ENCODE results near the gene SGSM1. TPM values are rescaled to one million over a fixed set of nuclear protein-coding genes. Genes with fewer than 3 reads are reported as not detected.

Gene SGSM1
- total and polyA plus RNA-seq, 2 donors from 2014 or later: 3.6 to 4.7 TPM

DNA sequence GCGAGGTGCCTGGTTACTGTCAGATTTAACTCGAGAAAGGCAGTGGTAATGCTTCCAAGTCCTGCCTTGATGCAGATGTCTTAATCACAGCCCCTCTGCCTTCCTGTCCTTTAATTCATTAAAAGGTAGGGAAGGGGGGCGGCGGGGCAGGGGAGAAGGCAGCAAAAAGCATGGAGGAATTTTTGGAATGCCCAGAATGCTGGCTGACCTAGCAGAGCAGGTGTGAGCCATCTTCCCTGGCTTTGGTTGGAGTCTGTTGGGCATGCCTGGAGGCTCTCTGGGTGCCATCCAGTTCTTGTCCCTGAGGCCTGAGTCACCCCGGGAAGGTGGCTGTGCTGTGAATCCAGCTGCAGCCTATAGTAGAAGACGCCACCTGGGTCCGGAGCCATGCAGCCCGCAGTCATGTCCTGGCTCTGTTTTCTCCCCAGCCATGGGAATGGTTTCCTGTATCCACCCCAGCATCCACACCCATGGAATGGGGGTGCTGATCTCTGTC, 162.1 kb downstream of the SGSM1 start:
- Histone ChIP-seq H3K27ac (ENCODE audit: low read depth in 2 of 2, low read length in 2 of 2) (peak overlapping the region in 1 of 2 donors; percentile 3), H3K4me1 (ENCODE audit: control insufficient read depth in 2 of 3, insufficient read depth in 2 of 3, low read depth in 1 of 3, low read length in 3 of 3) (peaks cover 0 to 22% (median 16%) of the 10 kb centered on the region in 3 donors), H3K36me3 (ENCODE audit: control insufficient read depth in 2 of 3, insufficient read depth in 3 of 3, low read length in 3 of 3) (no peaks in the 10 kb centered on the region), H3K9ac (ENCODE audit: low read length in 3 of 3) (no peak overlapping the region), H3K27me3 (ENCODE audit: control insufficient read depth, insufficient read depth, low read length) (no peaks in the 10 kb centered on the region), H3K4me3 (ENCODE audit: low read length in 3 of 3) (no peak overlapping the region), H3K9me3 (ENCODE audit: control insufficient read depth in 2 of 3, insufficient read depth in 1 of 3, low read length in 3 of 3) (no peaks in the 10 kb centered on the region)
- no peak for TF ChIP-seq CTCF (IDR thresholded peaks at IDR 0.05; ENCODE audit: borderline replicate concordance, extremely low read depth, insufficient read depth)
- no peak for FAIRE-seq
- peak in 1 of 5 donors; percentile 31 for DNase-seq
- intact Hi-C loops (cut with DNase I): no loop called here

DNA sequence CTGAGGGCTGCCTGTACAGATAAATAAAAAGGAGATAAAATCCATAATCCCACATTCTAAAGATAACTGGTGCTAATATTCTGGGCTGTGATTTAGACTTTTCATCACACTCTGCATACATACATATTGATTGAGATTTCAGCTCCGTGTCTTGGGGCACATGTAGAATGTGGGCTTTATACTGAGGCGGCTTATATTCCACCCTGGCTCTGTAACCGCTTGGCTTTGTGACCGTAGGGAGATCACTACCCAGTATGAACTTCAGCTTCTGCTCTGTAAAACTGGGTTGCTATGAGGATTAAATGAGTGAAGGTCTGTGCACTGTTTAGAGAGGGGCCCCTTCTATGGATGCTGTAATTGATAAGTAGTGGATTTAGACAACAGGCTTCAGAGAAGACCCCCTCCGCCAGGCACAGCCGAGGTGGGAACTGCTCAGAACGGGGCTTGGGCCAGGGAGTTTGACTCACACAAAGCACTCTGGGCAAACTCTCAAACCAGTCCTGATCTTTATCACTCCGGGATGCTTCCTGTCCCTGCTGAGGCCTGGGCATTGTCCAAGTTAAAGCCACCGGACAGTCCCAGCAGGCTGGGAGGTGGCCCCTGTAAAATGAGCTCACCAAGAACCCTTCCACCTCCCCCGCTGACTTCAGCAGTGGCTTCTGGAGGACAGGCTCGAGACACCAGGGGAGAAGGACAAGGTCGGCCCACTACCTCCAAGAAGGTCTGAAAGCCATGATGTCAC, 163.7 kb downstream of the SGSM1 start:
- H3K36me3 ChIP-seq (ENCODE audit: control insufficient read depth in 2 of 3, insufficient read depth in 3 of 3, low read length in 3 of 3): no peaks in the 10 kb centered on the region
- H3K9ac ChIP-seq (ENCODE audit: low read length in 3 of 3): no peak overlapping the region
- DNase-seq: peak in 1 of 5 donors; percentile 55
- no peaks in the 10 kb centered on the region for H3K9me3 ChIP-seq (ENCODE audit: control insufficient read depth in 2 of 3, insufficient read depth in 1 of 3, low read length in 3 of 3)
- intact Hi-C loops (cut with DNase I): no loop called here
- H3K4me1 ChIP-seq (ENCODE audit: control insufficient read depth in 2 of 3, insufficient read depth in 2 of 3, low read depth in 1 of 3, low read length in 3 of 3): peaks cover 0 to 22% (median 14%) of the 10 kb centered on the region in 3 donors
- no peaks in the 10 kb centered on the region for H3K27me3 ChIP-seq (ENCODE audit: control insufficient read depth, insufficient read depth, low read length)
- peak overlapping the region; percentile 45 to 63 for H3K27ac ChIP-seq (ENCODE audit: low read depth in 2 of 2, low read length in 2 of 2)
- no peak for TF ChIP-seq CTCF (IDR thresholded peaks at IDR 0.05; ENCODE audit: borderline replicate concordance, extremely low read depth, insufficient read depth)
- FAIRE-seq: no peak
- H3K4me3 ChIP-seq (ENCODE audit: low read length in 3 of 3): no peak overlapping the region

- intact Hi-C loops (cut with DNase I): no loop called here
- Histone ChIP-seq H3K36me3 (ENCODE audit: control insufficient read depth in 2 of 3, insufficient read depth in 3 of 3, low read length in 3 of 3) (no peaks in the 10 kb centered on the region), H3K9me3 (ENCODE audit: control insufficient read depth in 2 of 3, insufficient read depth in 1 of 3, low read length in 3 of 3) (no peaks in the 10 kb centered on the region), H3K4me1 (ENCODE audit: control insufficient read depth in 2 of 3, insufficient read depth in 2 of 3, low read depth in 1 of 3, low read length in 3 of 3) (peaks cover 0 to 21% (median 7%) of the 10 kb centered on the region in 3 donors), H3K4me3 (ENCODE audit: low read length in 3 of 3) (no peak overlapping the region), H3K9ac (ENCODE audit: low read length in 3 of 3) (no peak overlapping the region), H3K27ac (ENCODE audit: low read depth in 2 of 2, low read length in 2 of 2) (no peak overlapping the region), H3K27me3 (ENCODE audit: control insufficient read depth, insufficient read depth, low read length) (no peaks in the 10 kb centered on the region)
- TF ChIP-seq CTCF (IDR thresholded peaks at IDR 0.05; ENCODE audit: borderline replicate concordance, extremely low read depth, insufficient read depth): no peak
- no peak for FAIRE-seq
- DNase-seq: no peak
Observed at GRCh38 chr22:24972369-24972768, 166.4 kb downstream of the SGSM1 start.
